HepG2 (cell line): ENCODE measurements around the gene ZFAND3. TPM values are rescaled to one million over a fixed set of nuclear protein-coding genes. Genes with fewer than 3 reads are reported as not detected.

Source experiments
- ATAC-seq: fragments of 200-7000 bp; cut with Tn5 transposase; 3 replicates; pipeline ENCODE4 v1.9.1; 2020; ENCODE audit warnings: mild to moderate bottlenecking, moderate library complexity
- BruUV-seq: library from RNA; stranded (reverse); fragments of 400-500 nt; replicated peaks from 2 replicates; lab custom pipeline; 2021; lab: Mats Ljungman, UMichigan
- CTCF ChIA-PET: fragments of 300-600 bp; formaldehyde crosslinking; extraction: SDS; loops from one replicate; lab custom pipeline; 2021; ENCODE audit warnings: low total read pairs, inconsistent platforms, low intra/inter-chr PET ratio; lab: Yijun Ruan, JAX
- POLR2A ChIA-PET: fragments of 350-600 bp; sonication (Branson Sonifier 250); formaldehyde crosslinking; loops from one replicate; lab custom pipeline; 2020; ENCODE audit warnings: antibody characterized with exemption, inconsistent platforms; lab: Yijun Ruan, JAX
- DNase-seq: peaks from one replicate; pipeline ENCODE4 v3.0.0-alpha.2; 2015; ENCODE audit warnings: low spot score
- FAIRE-seq: peaks from 3 replicates; lab custom pipeline; 2011; peaks lifted over from hg19 to GRCh38; lab: Jason Lieb, UNC
- H2AFZ ChIP-seq: one replicate; pipeline ENCODE4 v1.6.1; 2011; ENCODE audit warnings: low read length, inconsistent platforms
- H3K27ac ChIP-seq: fragments of 300-600 bp; 3 replicates; pipeline ENCODE4 v1.8.0; 2011; ENCODE audit warnings: mixed run types, mild to moderate bottlenecking, mixed read lengths, low read length, inconsistent platforms; ENCODE audit not compliant: insufficient read depth; ENCODE audit errors: extremely low read length
- H3K27me3 ChIP-seq, 2 experiments: fragments of 200-600 bp in 1 of 2; 2 replicates in 1 of 2; 3 replicates in 1 of 2; pipeline versions ENCODE4 v1.6.0 to v1.8.0; 2011; ENCODE audit warnings: low read length in 2 of 2, mild to moderate bottlenecking in 2 of 2, moderate library complexity in 2 of 2, inconsistent platforms in 1 of 2; ENCODE audit not compliant: insufficient read depth in 2 of 2, control insufficient read depth in 1 of 2
- H3K36me3 ChIP-seq, 2 experiments: fragments of 200-600 bp in 1 of 2; replicated peaks in 1 of 2; 2 replicates in 1 of 2; 3 replicates in 1 of 2; pipeline versions ENCODE4 v1.5.1 to v1.8.0; 2011; ENCODE audit warnings: low read length in 2 of 2, inconsistent platforms in 1 of 2; ENCODE audit not compliant: insufficient read depth in 2 of 2, control insufficient read depth in 1 of 2
- H3K4me1 ChIP-seq: 2 replicates; pipeline ENCODE4 v1.5.1; 2012; ENCODE audit warnings: low read length, inconsistent platforms; ENCODE audit not compliant: insufficient read depth
- H3K4me2 ChIP-seq: 2 replicates; pipeline ENCODE4 v1.6.0; 2011; ENCODE audit warnings: low read depth, low read length, inconsistent platforms
- H3K4me3 ChIP-seq, 3 experiments: fragments of 200-600 bp in 1 of 3; sonication (generic), shearing (Covaris generic) in 1 of 3; replicated peaks in 1 of 3; 2 replicates each; pipeline ENCODE4 v1.5.1; 2011 to 2016; ENCODE audit warnings: low read length in 3 of 3, inconsistent platforms in 2 of 3, low read depth in 2 of 3, mild to moderate bottlenecking in 2 of 3, control low read depth in 1 of 3, mixed read lengths in 1 of 3; ENCODE audit not compliant: insufficient read depth in 1 of 3
- H3K79me2 ChIP-seq: one replicate; pipeline ENCODE4 v1.6.1; 2011; ENCODE audit warnings: low read length, inconsistent platforms; ENCODE audit not compliant: insufficient read depth
- H3K9ac ChIP-seq: 2 replicates; pipeline ENCODE4 v1.6.0; 2011; ENCODE audit warnings: mild to moderate bottlenecking, low read depth, low read length, inconsistent platforms; ENCODE audit not compliant: insufficient read depth
- H3K9me3 ChIP-seq: 2 replicates; pipeline ENCODE4 v1.5.1; 2012; ENCODE audit warnings: mild to moderate bottlenecking, low read length
- H4K20me1 ChIP-seq: 2 replicates; pipeline ENCODE4 v1.6.0; 2011; ENCODE audit warnings: inconsistent platforms, mild to moderate bottlenecking, low read length, moderate library complexity; ENCODE audit not compliant: insufficient read depth
- HDAC1 ChIP-seq: sonication (generic); formaldehyde crosslinking; IDR thresholded peaks from 2 replicates; pipeline ENCODE4 v1.5.1; 2020; ENCODE audit warnings: mild to moderate bottlenecking, missing genetic modification reagents
- HNRNPH1 ChIP-seq: fragments of 200-400 bp; formaldehyde crosslinking; optimal IDR thresholded peaks from 2 replicates; pipeline ENCODE3; 2017; ENCODE audit warnings: mild to moderate bottlenecking, low read depth, low read length
- NBN ChIP-seq: fragments of 450-650 bp; conservative IDR thresholded peaks from 2 replicates; pipeline ENCODE4 v1.6.1; 2017
- SAP130 ChIP-seq: IDR thresholded peaks from 2 replicates; pipeline ENCODE4 v1.6.1; 2016; ENCODE audit warnings: low read depth
- TP53 ChIP-seq: sonication (generic); formaldehyde crosslinking; conservative IDR thresholded peaks from 2 replicates; pipeline ENCODE4 v1.4.0; 2020; ENCODE audit warnings: missing genetic modification reagents
- U2AF1 ChIP-seq: fragments of 200-400 bp; formaldehyde crosslinking; optimal IDR thresholded peaks from 2 replicates; pipeline ENCODE3; 2017; ENCODE audit warnings: mild to moderate bottlenecking, low read depth, low read length
- ZNF563 ChIP-seq: sonication (generic); formaldehyde crosslinking; IDR thresholded peaks from 2 replicates; pipeline ENCODE4 v1.8.0; 2022; ENCODE audit warnings: mild to moderate bottlenecking, moderate library complexity, missing genetic modification reagents
- ZNF7 ChIP-seq: IDR thresholded peaks from 2 replicates; pipeline ENCODE4 v1.6.1; 2016; ENCODE audit warnings: missing biosample characterization, missing genetic modification reagents
- ZNF781 ChIP-seq: sonication (generic); formaldehyde crosslinking; IDR thresholded peaks from 2 replicates; pipeline ENCODE4 v1.5.1; 2020; ENCODE audit warnings: borderline replicate concordance, mild to moderate bottlenecking, missing genetic modification reagents; ENCODE audit errors: not compliant biosample characterization
- WGBS: methylation state at CpG from one replicate; pipeline ENCODE4 v1.1.6; 2017; ENCODE audit warnings: low lambda C conversion rate; 5-methylcytosine and 5-hydroxymethylcytosine counted together
- in situ Hi-C: cut with HindIII; loops from 2 replicates; pipeline ENCODE4 v1.10.0; 2017; ENCODE audit warnings: low pct_unique_long_range_greater_than_20kb; ENCODE audit not compliant: extremely low pct_ligation_motif_present
- intact Hi-C: fragments of 100-400 bp; cut with micrococcal nuclease; formaldehyde crosslinking; loops from one replicate; pipeline ENCODE4 v1.10.0; 2022; ENCODE audit not compliant: unreplicated experiment
- polyA plus RNA-seq, 8 experiments: library from polyadenylated mRNA; depleted of rRNA in 3 of 8; stranded (reverse) in 7 of 8; unstranded in 1 of 8; fragments of >200 nt; fragmentation: Illumina TruSeq in 4 of 8; extraction: Trizol in 4 of 8; gene quantifications; 2 replicates each; pipeline versions ENCODE4 v1.2.1 to v1.2.3, GENCODE V29; 2011 to 2016; ENCODE audit warnings: low read depth in 4 of 8, missing spikeins in 1 of 8, mixed read lengths in 1 of 8; ENCODE audit not compliant: insufficient read depth in 1 of 8
- total RNA-seq, 5 experiments: library from RNA; depleted of rRNA; stranded (reverse); fragments of >200 nt; fragmentation: Illumina TruSeq; extraction: Trizol; gene quantifications; 2 replicates each; pipeline ENCODE4 v1.2.3, GENCODE V29; 2016; ENCODE audit warnings: low read depth in 1 of 5
- TF ChIP-seq, protein P1 (sequence below): IDR thresholded peaks from 2 replicates; pipeline ENCODE4 v1.6.1; 2016; ENCODE audit warnings: missing compliant biosample characterization, missing genetic modification reagents, borderline replicate concordance
- TF ChIP-seq, protein P2 (sequence below), 2 experiments: fragments of 450-650 bp in 1 of 2; sonication (generic) in 1 of 2; formaldehyde crosslinking in 1 of 2; IDR thresholded peaks; 2 replicates each; pipeline versions ENCODE4 v1.6.1 to v1.8.0; 2016 to 2022; ENCODE audit warnings: antibody characterized with exemption in 1 of 2, mild to moderate bottlenecking in 1 of 2, missing genetic modification reagents in 1 of 2

The ZFAND3 gene
- total and polyA plus RNA-seq, 2 of the 13 experiments (the other 11 are each of a cell fraction or from before 2014, with no cell fraction given) = 16.4 to 17.1 TPM

DNA sequence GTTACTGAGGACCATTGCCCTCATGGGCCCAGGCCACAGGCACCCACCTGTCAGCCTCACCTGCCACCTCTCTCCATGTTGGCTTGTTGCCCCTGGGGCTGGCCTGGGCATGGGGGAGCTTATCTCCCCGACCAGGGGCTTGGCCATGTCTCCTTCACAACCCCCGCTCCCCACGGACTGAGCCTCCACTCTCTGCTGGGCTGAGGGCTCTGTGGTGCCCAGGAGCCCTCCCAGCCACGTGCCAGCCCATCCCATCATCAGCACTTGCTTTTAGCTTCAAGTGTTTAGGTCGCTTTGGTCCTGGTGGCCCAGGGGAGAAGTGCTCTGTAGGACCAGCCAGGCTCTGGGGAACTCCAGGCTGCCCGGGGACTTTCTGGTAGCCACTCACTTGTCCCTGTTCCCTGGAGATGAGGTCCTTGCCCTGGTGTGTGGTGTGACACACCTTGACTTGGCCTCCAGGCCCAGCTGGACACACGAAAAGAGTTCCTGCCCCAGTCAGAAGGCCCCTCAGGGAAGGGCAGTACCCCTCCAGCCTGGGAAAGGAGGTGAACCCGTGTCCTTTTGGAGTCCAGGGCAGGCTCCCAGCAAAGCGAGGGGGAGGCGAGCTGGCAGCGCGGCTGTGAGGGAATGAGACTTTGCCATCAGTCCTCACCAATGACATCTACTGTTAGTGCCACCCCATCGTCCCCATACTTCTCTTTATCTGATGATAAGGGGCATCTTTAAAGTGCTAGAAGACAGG is 352.6 kb downstream of the ZFAND3 start:
- no peaks in the 10 kb centered on the region for H3K79me2 ChIP-seq
- H3K36me3 ChIP-seq = no peaks in the 10 kb centered on the region
- no peak overlapping the region for H3K4me2 ChIP-seq
- no peak overlapping the region for H3K9ac ChIP-seq
- DNase-seq (no peak), ATAC-seq (peak; percentile 12), FAIRE-seq (no peak)
- WGBS = 81% methylated on average over 13 of the region's 13 CpGs
- no TSS peak for BruUV-seq
- POLR2A ChIA-PET = interaction anchor here (0.6 kb wide), 1 partner anchor 56 kb away, joined by 4 read pairs; no protein-coding TSS in a partner anchor
- no peak overlapping the region for H3K4me3 ChIP-seq
- H2AFZ ChIP-seq = no peak overlapping the region
- intact Hi-C loops = loop anchor here (10.0 kb wide), 1 partner anchor 323 kb away; no protein-coding TSS in a partner anchor
- H3K4me1 ChIP-seq = peaks cover 60% of the 10 kb centered on the region
- H3K27me3 ChIP-seq = no peaks in the 10 kb centered on the region
- H3K27ac ChIP-seq = no peak overlapping the region
- CTCF ChIA-PET = no interaction called here
- in situ Hi-C loops = no loop called here
- H4K20me1 ChIP-seq = no peaks in the 10 kb centered on the region
- H3K9me3 ChIP-seq = no peaks in the 10 kb centered on the region
- TF ChIP-seq TP53 (no peak), HDAC1 (0 out of 2 replicates have a peak, but pooled peaks have one; percentile 0), ZNF7 (CRISPR knock-in tag) (peak; percentile 50; the same call in 1 of the 2 replicates), ZNF563 (CRISPR knock-in tag) (0 out of 2 replicates have a peak, but pooled peaks have one; percentile 9), HNRNPH1 (no peak), ZNF781 (CRISPR knock-in tag) (no peak), NBN (no peak), SAP130 (CRISPR knock-in tag) (no peak), U2AF1 (no peak)
- TF ChIP-seq, protein P1, sequence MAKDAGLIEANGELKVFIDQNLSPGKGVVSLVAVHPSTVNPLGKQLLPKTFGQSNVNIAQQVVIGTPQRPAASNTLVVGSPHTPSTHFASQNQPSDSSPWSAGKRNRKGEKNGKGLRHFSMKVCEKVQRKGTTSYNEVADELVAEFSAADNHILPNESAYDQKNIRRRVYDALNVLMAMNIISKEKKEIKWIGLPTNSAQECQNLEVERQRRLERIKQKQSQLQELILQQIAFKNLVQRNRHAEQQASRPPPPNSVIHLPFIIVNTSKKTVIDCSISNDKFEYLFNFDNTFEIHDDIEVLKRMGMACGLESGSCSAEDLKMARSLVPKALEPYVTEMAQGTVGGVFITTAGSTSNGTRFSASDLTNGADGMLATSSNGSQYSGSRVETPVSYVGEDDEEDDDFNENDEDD = no peak
- TF ChIP-seq, protein P2, sequence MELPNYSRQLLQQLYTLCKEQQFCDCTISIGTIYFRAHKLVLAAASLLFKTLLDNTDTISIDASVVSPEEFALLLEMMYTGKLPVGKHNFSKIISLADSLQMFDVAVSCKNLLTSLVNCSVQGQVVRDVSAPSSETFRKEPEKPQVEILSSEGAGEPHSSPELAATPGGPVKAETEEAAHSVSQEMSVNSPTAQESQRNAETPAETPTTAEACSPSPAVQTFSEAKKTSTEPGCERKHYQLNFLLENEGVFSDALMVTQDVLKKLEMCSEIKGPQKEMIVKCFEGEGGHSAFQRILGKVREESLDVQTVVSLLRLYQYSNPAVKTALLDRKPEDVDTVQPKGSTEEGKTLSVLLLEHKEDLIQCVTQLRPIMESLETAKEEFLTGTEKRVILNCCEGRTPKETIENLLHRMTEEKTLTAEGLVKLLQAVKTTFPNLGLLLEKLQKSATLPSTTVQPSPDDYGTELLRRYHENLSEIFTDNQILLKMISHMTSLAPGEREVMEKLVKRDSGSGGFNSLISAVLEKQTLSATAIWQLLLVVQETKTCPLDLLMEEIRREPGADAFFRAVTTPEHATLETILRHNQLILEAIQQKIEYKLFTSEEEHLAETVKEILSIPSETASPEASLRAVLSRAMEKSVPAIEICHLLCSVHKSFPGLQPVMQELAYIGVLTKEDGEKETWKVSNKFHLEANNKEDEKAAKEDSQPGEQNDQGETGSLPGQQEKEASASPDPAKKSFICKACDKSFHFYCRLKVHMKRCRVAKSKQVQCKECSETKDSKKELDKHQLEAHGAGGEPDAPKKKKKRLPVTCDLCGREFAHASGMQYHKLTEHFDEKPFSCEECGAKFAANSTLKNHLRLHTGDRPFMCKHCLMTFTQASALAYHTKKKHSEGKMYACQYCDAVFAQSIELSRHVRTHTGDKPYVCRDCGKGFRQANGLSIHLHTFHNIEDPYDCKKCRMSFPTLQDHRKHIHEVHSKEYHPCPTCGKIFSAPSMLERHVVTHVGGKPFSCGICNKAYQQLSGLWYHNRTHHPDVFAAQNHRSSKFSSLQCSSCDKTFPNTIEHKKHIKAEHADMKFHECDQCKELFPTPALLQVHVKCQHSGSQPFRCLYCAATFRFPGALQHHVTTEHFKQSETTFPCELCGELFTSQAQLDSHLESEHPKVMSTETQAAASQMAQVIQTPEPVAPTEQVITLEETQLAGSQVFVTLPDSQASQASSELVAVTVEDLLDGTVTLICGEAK (IDR thresholded peaks at IDR 0.05) = no peak
- TF ChIP-seq, protein P2 (CRISPR knock-in tag; IDR thresholded peaks at IDR 0.05) = no peak
